ENCODE measurements around the gene DOCK6. TPM values are rescaled to one million over a fixed set of nuclear protein-coding genes. Genes with fewer than 3 reads are reported as not detected.

Gene DOCK6
- total and polyA plus RNA-seq, 7 donors: 8.8 to 40.5 (median 20.2) TPM

GRCh38 chr19:11214387-11214786, 47.9 kb downstream of the DOCK6 start:
- H3K4me3 ChIP-seq: no peak overlapping the region
- H3K9me3 ChIP-seq: no peaks in the 10 kb centered on the region
- intact Hi-C loops (cut with DNase I): no loop called here
- DNase-seq: no peak
- H3K27ac ChIP-seq: no peak overlapping the region
- H3K27me3 ChIP-seq: no peaks in the 10 kb centered on the region
- TF ChIP-seq POLR2A (IDR thresholded peaks at IDR 0.05): no peak
- no peak for TF ChIP-seq POLR2AphosphoS5 (IDR thresholded peaks at IDR 0.05)
- no peak for TF ChIP-seq EP300 (IDR thresholded peaks at IDR 0.05)
- no peak for TF ChIP-seq CTCF (IDR thresholded peaks at IDR 0.05)
- H3K4me1 ChIP-seq: no peaks in the 10 kb centered on the region
- WGBS, 2 donors: 91 to 95% methylated on average over 6 of the region's 6 CpGs
- peaks cover 7 to 54% (median 12%) of the 10 kb centered on the region in 4 donors for H3K36me3 ChIP-seq

- H3K36me3 ChIP-seq: peaks cover 0 to 50% (median 9%) of the 10 kb centered on the region in 4 donors
- peaks cover 0 to 2% (median 0%) of the 10 kb centered on the region in 4 donors for H3K4me1 ChIP-seq
- DNase-seq: no peak
- H3K27ac ChIP-seq: peak overlapping the region in 1 of 4 donors; percentile 55
- no peaks in the 10 kb centered on the region for H3K9me3 ChIP-seq
- H3K27me3 ChIP-seq: no peaks in the 10 kb centered on the region
- WGBS, 2 donors: 87 to 92% methylated on average over 1 of the region's 1 CpG
- H3K4me3 ChIP-seq: no peak overlapping the region
- TF ChIP-seq CTCF (IDR thresholded peaks at IDR 0.05) (no peak), EP300 (IDR thresholded peaks at IDR 0.05) (no peak), POLR2AphosphoS5 (IDR thresholded peaks at IDR 0.05) (no peak), POLR2A (IDR thresholded peaks at IDR 0.05) (no peak)
- intact Hi-C loops (cut with DNase I): no loop called here
These were observed 51.7 kb downstream of the DOCK6 start for GRCh38 chr19:11210656-11210928.

GRCh38 chr19:11209839-11210655, 52.3 kb downstream of the DOCK6 start:
- Histone ChIP-seq H3K27ac (peak overlapping the region in 2 of 4 donors; percentile 55 to 67), H3K9me3 (no peaks in the 10 kb centered on the region), H3K36me3 (peaks cover 0 to 44% (median 7%) of the 10 kb centered on the region in 4 donors), H3K4me3 (no peak overlapping the region), H3K4me1 (peaks cover 0 to 8% (median 5%) of the 10 kb centered on the region in 4 donors), H3K27me3 (no peaks in the 10 kb centered on the region)
- no peak for TF ChIP-seq POLR2A (IDR thresholded peaks at IDR 0.05)
- no peak for TF ChIP-seq POLR2AphosphoS5 (IDR thresholded peaks at IDR 0.05)
- no peak for TF ChIP-seq CTCF (IDR thresholded peaks at IDR 0.05)
- no peak for TF ChIP-seq EP300 (IDR thresholded peaks at IDR 0.05)
- DNase-seq: no peak
- WGBS, 2 donors: 86 to 87% methylated on average over 2 of the region's 2 CpGs
- intact Hi-C loops (cut with DNase I): loop anchor here (10.0 kb wide), 1 partner anchor 265 kb away; no protein-coding TSS in a partner anchor

GRCh38 chr19:11208561-11209471, 53.5 kb downstream of the DOCK6 start:
- H3K27me3 ChIP-seq: no peaks in the 10 kb centered on the region
- peak overlapping the region in 2 of 4 donors; percentile 55 to 67 for H3K27ac ChIP-seq
- no peaks in the 10 kb centered on the region for H3K9me3 ChIP-seq
- H3K4me3 ChIP-seq: no peak overlapping the region
- DNase-seq: no peak
- WGBS, 2 donors: 87 to 91% methylated on average over 38 of the region's 38 CpGs
- peaks cover 0 to 36% (median 3%) of the 10 kb centered on the region in 4 donors for H3K36me3 ChIP-seq
- TF ChIP-seq CTCF (IDR thresholded peaks at IDR 0.05): no peak
- no peak for TF ChIP-seq POLR2A (IDR thresholded peaks at IDR 0.05)
- TF ChIP-seq POLR2AphosphoS5 (IDR thresholded peaks at IDR 0.05): no peak
- TF ChIP-seq EP300 (IDR thresholded peaks at IDR 0.05): no peak
- H3K4me1 ChIP-seq: peaks cover 0 to 20% (median 17%) of the 10 kb centered on the region in 4 donors
- intact Hi-C loops (cut with DNase I): loop anchor here (10.0 kb wide), 1 partner anchor 264 kb away; no protein-coding TSS in a partner anchor

All from sigmoid colon (tissue), 7 donors.